Epithelial cell of prostate (primary cell): ENCODE data around the gene NCKIPSD.
"Not testable (repeated sequence)": the region's sequence is repeated elsewhere in the genome, so short reads cannot be mapped to it uniquely, and the experiment has no call there.

Experiments used
- DNase-seq: peaks from one replicate; pipeline ENCODE4 v3.0.0-alpha.2; 2011; ENCODE audit warnings: low read depth, low spot score
- H3K27ac ChIP-seq: fragments of 450-650 bp; 2 replicates; pipeline ENCODE4 v1.5.1; 2017; ENCODE audit warnings: mild to moderate bottlenecking

The NCKIPSD gene

DNA sequence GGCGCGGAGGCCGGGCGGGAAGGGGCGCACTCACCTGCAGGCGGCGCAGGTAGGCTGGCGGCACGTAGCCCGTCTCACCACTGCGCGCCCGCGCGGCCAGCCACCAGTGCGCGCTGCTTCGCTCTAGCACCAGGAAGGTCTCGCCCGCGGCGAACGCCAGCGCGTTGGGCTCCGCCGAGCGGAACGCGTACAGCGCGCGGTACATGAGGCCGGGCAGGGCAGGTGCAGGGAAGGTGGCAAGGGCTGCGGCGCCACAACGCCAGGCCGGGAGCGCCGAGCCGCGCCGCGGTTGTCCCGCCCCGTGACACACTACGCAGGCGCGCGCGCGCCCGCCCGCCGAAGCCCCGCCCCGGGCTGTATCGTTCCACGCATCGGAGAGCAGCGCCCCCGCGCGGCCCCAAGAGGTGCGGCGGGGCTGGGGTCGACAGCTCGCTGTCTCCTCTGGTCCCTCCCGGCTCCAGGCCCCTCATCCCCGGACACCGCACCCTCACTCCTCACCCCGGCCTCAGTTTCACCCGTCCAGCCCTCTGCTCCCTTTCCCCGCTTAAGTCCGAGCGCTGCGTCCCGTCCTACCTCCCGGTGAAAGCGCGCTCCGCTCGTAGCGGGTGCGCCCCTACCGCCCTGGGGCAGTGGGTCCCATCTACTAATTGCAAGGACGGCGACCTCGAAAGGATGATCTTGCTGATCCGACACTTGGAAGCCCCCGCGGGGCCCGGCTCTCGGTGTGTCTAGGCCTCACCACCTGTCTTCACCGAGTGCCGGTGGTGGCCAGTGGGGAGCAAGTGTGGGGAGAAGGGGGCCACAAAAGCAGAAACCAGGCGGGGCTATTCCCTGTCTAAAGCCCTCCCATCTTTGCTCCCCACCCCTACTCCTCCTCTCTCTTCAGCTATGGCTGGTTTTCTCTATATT lies at the start of gene NCKIPSD:
Gene NCKIPSD, minus strand, starts transcription at position 313 of the 909 bp plus-strand sequence. Its CDS starts 108 bp downstream, at position 205.
- peak within 1 kb of the TSS; percentile 66 for H3K27ac ChIP-seq
- DNase-seq, result no peak

GRCh38 chr3:48735075-48735767 lies 49.5 kb upstream of the NCKIPSD start:
- not testable (repeated sequence) for DNase-seq, H3K27ac ChIP-seq

- not testable (repeated sequence) for DNase-seq, H3K27ac ChIP-seq
Measured at GRCh38 chr3:48734541-48734940, 48.8 kb upstream of the NCKIPSD start.

DNA sequence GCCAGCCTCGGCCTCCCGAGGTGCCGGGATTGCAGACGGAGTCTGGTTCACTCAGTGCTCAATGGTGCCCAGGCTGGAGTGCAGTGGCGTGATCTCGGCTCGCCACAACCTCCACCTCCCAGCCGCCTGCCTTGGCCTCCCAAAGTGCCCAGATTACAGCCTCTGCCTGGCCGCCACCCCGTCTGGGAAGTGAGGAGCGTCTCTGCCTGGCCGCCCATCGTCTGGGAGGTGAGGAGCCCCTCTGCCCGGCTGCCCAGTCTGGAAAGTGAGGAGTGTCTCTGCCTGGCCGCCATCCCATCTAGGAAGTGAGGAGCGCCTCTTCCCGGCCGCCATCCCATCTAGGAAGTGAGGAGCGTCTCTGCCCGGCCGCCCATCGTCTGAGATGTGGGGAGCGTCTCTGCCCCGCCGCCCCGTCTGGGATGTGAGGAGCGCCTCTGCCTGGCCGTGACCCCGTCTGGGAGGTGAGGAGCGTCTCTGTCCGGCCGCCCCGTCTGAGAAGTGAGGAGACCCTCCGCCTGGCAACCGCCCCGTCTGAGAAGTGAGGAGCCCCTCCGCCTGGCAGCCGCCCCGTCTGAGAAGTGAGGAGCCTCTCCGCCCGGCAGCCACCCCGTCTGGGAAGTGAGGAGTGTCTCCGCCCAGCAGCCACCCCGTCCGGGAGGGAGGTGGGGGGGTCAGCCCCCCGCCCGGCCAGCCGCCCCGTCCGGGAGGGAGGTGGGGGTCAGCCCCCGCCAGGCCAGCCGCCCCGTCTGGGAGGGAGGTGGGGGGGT lies 48.2 kb upstream of the NCKIPSD start:
- DNase-seq, H3K27ac ChIP-seq: not testable (repeated sequence)

DNA sequence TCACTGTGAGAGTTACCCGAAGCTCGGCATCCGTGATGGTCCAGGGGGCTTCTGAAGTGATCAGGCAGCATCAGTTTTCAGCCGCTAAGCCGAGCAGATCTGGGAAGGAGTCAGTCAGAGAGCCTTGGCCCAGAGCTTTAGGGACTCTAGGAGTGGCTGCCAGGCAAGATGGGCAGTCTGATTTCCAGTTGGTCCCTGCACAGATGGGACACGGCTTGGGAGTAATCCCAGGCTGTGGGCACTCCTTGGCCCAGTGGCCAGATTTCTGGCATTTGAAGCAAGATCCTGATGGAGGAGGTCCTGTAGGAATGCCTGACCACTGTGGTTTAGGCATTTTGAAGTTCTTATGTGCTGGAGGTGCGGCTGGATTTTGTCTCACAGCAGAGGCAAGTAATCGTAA lies 41.8 kb upstream of the NCKIPSD start:
- H3K27ac ChIP-seq, result no peak overlapping the region
- no peak for DNase-seq

DNA sequence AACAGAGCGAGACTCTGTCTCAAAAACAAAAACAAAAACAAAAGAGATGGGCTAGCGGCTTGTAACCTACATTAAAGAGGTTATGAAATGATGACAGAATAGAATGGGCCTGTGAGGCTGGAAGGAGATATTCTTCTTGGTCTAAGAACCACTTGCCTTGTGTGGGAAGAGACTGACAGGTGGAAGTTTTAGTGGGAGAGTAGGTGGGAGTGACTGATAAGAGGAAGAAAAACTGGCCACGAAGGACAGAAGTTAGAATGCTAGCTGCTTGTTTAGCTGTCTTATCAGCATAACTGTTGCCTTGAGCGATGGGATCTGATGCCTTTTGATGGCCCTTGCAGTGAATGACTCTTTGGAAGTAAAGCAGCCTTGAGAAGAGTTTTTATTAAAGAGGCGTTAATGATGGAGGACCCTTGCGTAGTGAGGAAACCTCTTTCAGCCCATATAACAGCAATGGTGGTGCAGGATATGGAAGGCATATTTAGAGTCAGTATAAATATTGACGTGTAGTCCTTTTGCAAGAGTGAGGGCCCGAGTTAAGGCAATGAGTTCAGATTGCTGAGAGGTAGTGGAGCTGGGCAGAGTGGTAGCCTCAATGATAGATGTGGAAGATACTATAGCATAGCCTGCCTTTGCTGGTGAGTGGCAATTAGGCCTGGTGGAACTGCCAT lies 39.6 kb upstream of the NCKIPSD start:
- DNase-seq, H3K27ac ChIP-seq: not testable (repeated sequence)

- H3K27ac ChIP-seq, result no peak overlapping the region
- DNase-seq, result no peak
Measured at GRCh38 chr3:48723725-48724124, 38.0 kb upstream of the NCKIPSD start.

- not testable (repeated sequence) for DNase-seq, H3K27ac ChIP-seq
Measured at GRCh38 chr3:48723293-48723692, 37.6 kb upstream of the NCKIPSD start.

DNA sequence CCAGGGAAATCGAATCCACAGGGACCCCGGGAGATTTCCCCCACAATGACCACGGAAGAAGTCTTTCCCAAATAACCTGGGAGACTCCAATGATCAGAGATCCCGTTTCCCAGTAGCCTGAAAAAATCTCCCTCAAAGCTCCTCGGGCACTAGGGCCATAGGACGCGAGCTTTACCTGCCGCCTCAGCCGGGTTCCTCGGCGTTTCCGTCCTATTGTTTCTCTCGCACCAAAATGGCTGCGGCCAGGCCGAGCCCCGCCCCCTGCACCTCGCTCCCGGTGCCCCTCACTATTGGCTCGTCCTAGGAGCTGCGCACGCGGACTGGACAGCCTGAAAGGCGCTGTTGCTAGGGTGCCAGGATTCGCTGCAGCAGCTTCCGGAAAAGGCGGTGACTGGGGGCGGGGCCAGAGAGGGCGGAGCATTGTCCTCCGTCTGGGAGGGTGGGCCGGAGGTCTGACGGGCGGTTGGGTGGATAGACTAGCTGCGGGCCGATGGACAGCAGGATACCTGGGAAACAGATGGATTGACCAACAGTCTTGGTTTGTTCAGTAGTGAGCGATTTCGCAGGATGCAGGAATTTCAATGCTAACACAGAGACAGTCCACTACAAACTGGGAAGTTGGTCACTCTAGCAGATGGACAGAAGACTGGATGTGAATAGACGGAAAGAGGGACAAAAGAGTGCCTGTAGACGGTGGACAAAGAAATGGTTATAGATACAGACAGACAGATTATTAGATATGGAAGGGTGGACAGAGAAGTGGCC lies 31.4 kb upstream of the NCKIPSD start, which contains the start of gene IP6K2:
Gene IP6K2, minus strand, starts transcription at position 240 of the 765 bp plus-strand sequence. CDS start 21,930 bp downstream, outside the sequence.
- peak; percentile 76 for DNase-seq
- peak within 1 kb of the TSS; percentile 98 for H3K27ac ChIP-seq

DNA sequence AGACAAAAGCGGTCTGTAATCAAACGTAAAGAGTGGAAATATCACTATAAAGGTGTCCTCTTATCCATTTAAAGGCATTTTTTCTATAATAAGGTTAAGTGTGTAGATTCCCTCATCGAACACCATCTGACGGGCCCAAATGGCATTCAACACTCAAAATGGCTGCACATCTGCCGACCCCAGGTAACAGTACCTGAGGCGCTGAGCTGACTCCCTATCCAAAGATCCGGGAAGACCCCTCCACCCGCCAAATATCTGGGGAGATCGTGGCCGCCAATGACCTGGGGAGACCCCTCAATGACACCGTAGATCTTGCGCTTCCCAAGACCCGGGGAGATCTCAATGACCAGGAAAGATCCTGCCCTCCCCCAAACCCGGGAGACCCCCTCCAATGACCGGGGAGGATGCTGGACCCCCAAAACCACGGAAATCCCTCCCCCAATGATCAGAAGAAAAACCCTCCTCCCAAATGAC lies 30.8 kb upstream of the NCKIPSD start:
- H3K27ac ChIP-seq, result peak overlapping the region; percentile 98
- no peak for DNase-seq

- no peak for DNase-seq
- H3K27ac ChIP-seq, result peak overlapping the region; percentile 98
Measured at GRCh38 chr3:48715174-48715800, 29.6 kb upstream of the NCKIPSD start.

DNA sequence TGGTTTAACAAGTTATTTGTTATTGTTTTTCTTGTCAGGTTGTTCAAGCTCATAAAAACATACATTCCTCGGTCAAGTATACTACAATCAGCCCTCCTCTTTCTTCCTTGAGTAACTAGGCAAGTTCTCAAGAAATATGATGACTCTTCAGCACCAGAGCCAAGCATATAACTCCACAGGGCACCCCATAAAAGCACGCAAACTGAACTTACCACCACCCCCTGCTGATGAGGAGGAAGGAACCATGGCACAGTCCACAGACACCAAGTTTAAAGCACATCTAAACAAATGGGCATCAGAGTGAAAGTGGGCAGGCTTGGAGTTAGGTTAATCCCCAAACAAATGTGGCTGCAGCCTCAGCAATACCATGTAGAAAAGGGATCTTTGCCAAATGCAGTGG lies 26.0 kb upstream of the NCKIPSD start:
- no peak for DNase-seq
- H3K27ac ChIP-seq, result peak overlapping the region; percentile 98

GRCh38 chr3:48709051-48709461 lies 23.3 kb upstream of the NCKIPSD start:
- DNase-seq, result peak; percentile 82
- H3K27ac ChIP-seq, result peak overlapping the region; percentile 98

DNA sequence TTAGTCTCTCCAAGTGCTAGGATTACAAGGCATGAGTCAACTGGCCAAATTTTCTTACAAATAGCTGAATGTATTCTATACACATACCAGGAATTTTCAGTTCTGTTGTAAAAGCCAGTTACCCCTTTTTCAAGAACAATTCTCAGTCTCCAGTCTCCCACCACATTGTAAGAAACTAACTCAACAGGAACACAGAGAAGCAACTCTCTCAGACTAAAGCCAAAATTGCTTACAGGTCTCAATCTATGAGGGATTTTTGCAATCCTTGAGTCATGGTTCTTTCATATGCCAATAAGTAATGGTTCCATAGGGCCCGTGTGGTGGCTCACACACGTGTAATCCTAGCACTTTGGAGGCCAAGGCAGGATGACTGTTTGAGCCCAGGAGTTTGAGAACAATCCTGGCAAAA lies 22.8 kb upstream of the NCKIPSD start:
- DNase-seq, result no peak
- peak overlapping the region; percentile 98 for H3K27ac ChIP-seq

GRCh38 chr3:48707157-48707556 lies 21.4 kb upstream of the NCKIPSD start:
- H3K27ac ChIP-seq, result peak overlapping the region; percentile 98
- no peak for DNase-seq

DNA sequence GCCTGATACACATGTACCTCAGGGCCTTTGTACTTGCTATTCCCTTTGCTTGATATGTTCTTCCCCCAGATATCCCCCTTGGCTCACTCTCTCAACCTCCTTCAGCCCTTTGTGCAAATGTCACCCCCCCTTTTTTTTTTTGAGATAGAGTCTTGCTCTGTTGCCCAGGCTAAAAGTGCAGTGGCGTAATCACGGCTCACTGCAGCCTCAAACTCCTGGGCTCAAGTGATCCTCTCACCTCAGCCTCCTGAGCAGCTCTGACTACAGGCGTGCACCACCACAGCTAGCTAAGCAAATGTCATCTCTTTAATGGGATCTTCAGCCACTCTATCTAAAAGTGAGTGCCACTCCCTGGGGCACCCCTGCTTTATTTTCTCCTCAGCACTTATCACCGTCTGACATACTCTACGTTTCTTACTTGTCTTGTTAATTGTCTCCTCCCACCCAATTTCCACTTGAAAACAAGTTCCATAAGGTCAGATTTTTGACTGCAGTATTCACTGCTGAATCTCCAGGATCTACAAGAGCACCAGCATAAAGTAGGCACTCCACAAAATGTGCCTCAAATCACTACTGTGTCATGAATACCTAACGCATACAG lies 16.7 kb upstream of the NCKIPSD start:
- no peak for DNase-seq

GRCh38 chr3:48700731-48701405 lies 15.2 kb upstream of the NCKIPSD start:
- H3K27ac ChIP-seq, result no peak overlapping the region
- no peak for DNase-seq

More for the DNA sequence above, 16.7 kb upstream of the NCKIPSD start:
- H3K27ac ChIP-seq, result no peak overlapping the region
